Measurements from ENCODE around the gene TCF7L2.

The TCF7L2 gene

DNA sequence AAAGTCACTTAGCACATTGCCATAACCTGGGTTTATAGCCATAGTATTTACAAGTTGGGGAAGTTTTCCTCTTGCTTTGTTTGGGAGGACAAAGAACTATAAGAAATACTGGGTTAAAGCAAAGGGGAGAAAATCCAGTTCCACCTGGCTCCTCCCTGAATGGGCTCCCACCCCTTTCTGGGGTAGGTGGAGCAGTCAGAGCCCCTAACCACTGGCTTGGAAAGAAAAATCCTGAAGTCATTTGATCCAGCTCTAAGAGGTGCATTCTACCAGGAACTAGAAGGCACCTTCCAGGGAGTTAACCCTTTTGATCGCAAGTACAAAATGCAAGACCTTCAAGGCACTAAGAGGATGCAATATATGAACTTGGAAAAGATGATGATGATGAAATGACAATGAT, 31.3 kb upstream of the TCF7L2 start:
- Histone ChIP-seq H3K9me3 (ENCODE audit: insufficient read depth, low read length) (no peaks in the 10 kb centered on the region), H3K36me3 (replicated peaks; ENCODE audit: low read depth, low read length) (no peaks in the 10 kb centered on the region), H3K79me2 (ENCODE audit: low read length) (no peaks in the 10 kb centered on the region), H3K27ac (ENCODE audit: low read length) (no peak overlapping the region), H3K4me1 (ENCODE audit: low read length) (no peaks in the 10 kb centered on the region), H2AFZ (ENCODE audit: low read depth, low read length) (no peak overlapping the region), H3K27me3 (ENCODE audit: low read depth, low read length) (no peaks in the 10 kb centered on the region), H3K4me2 (ENCODE audit: low read length) (no peak overlapping the region), H3K4me3 (ENCODE audit: low read length) (no peak overlapping the region), H4K20me1 (ENCODE audit: insufficient read depth, low read length) (no peaks in the 10 kb centered on the region), H3K9ac (ENCODE audit: low read length) (no peak overlapping the region)
- TF ChIP-seq, protein P1, sequence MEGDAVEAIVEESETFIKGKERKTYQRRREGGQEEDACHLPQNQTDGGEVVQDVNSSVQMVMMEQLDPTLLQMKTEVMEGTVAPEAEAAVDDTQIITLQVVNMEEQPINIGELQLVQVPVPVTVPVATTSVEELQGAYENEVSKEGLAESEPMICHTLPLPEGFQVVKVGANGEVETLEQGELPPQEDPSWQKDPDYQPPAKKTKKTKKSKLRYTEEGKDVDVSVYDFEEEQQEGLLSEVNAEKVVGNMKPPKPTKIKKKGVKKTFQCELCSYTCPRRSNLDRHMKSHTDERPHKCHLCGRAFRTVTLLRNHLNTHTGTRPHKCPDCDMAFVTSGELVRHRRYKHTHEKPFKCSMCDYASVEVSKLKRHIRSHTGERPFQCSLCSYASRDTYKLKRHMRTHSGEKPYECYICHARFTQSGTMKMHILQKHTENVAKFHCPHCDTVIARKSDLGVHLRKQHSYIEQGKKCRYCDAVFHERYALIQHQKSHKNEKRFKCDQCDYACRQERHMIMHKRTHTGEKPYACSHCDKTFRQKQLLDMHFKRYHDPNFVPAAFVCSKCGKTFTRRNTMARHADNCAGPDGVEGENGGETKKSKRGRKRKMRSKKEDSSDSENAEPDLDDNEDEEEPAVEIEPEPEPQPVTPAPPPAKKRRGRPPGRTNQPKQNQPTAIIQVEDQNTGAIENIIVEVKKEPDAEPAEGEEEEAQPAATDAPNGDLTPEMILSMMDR (IDR thresholded peaks at IDR 0.05; ENCODE audit: low read depth, low read length), result no peak
- TF ChIP-seq EZH2phosphoT487 (IDR thresholded peaks at IDR 0.05; ENCODE audit: low read depth), result no peak

GRCh38 chr10:112919721-112920120, 30.3 kb upstream of the TCF7L2 start:
- Histone ChIP-seq H3K27me3 (ENCODE audit: low read depth, low read length) (no peaks in the 10 kb centered on the region), H3K27ac (ENCODE audit: low read length) (no peak overlapping the region), H2AFZ (ENCODE audit: low read depth, low read length) (no peak overlapping the region), H3K36me3 (replicated peaks; ENCODE audit: low read depth, low read length) (no peaks in the 10 kb centered on the region), H3K9me3 (ENCODE audit: insufficient read depth, low read length) (no peaks in the 10 kb centered on the region), H4K20me1 (ENCODE audit: insufficient read depth, low read length) (no peaks in the 10 kb centered on the region), H3K79me2 (ENCODE audit: low read length) (no peaks in the 10 kb centered on the region), H3K9ac (ENCODE audit: low read length) (no peak overlapping the region), H3K4me3 (ENCODE audit: low read length) (no peak overlapping the region), H3K4me1 (ENCODE audit: low read length) (no peaks in the 10 kb centered on the region), H3K4me2 (ENCODE audit: low read length) (no peak overlapping the region)
- TF ChIP-seq, protein P1 (IDR thresholded peaks at IDR 0.05; ENCODE audit: low read depth, low read length), result no peak
- TF ChIP-seq EZH2phosphoT487 (IDR thresholded peaks at IDR 0.05; ENCODE audit: low read depth), result no peak

GRCh38 chr10:112926906-112927688, 22.9 kb upstream of the TCF7L2 start:
- Histone ChIP-seq H2AFZ (ENCODE audit: low read depth, low read length) (no peak overlapping the region), H3K27me3 (ENCODE audit: low read depth, low read length) (no peaks in the 10 kb centered on the region), H3K9me3 (ENCODE audit: insufficient read depth, low read length) (no peaks in the 10 kb centered on the region), H3K4me3 (ENCODE audit: low read length) (no peak overlapping the region), H3K9ac (ENCODE audit: low read length) (no peak overlapping the region), H3K79me2 (ENCODE audit: low read length) (no peaks in the 10 kb centered on the region), H3K4me1 (ENCODE audit: low read length) (no peaks in the 10 kb centered on the region), H3K36me3 (replicated peaks; ENCODE audit: low read depth, low read length) (no peaks in the 10 kb centered on the region), H4K20me1 (ENCODE audit: insufficient read depth, low read length) (no peaks in the 10 kb centered on the region), H3K27ac (ENCODE audit: low read length) (no peak overlapping the region), H3K4me2 (ENCODE audit: low read length) (no peak overlapping the region)
- no peak for TF ChIP-seq EZH2phosphoT487 (IDR thresholded peaks at IDR 0.05; ENCODE audit: low read depth)
- TF ChIP-seq, protein P1 (IDR thresholded peaks at IDR 0.05; ENCODE audit: low read depth, low read length), result no peak

DNA sequence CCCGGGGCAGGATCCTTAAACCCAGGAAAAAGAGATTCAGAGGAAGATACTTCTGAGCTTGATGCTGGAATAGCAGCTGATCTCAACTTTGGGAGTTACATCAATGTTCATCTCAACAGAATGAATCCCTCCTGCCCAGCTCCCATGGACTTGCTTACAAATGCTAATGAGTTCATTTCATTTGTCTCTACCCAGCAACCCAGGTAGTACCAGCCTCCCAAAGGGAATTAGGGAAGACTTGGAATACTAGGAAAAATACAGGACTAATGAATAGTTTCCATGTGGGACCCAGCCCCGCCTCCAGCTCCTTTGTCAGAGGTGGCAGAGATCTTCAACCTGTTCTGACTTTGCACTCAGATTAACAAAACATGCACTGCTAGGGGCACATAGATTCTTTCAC, 22.1 kb upstream of the TCF7L2 start:
- no peak overlapping the region for H3K9ac ChIP-seq (ENCODE audit: low read length)
- TF ChIP-seq, protein P1 (IDR thresholded peaks at IDR 0.05; ENCODE audit: low read depth, low read length), result no peak
- no peak for TF ChIP-seq EZH2phosphoT487 (IDR thresholded peaks at IDR 0.05; ENCODE audit: low read depth)

More for the DNA sequence above, 22.1 kb upstream of the TCF7L2 start:
- Histone ChIP-seq H3K4me3 (ENCODE audit: low read length) (no peak overlapping the region), H4K20me1 (ENCODE audit: insufficient read depth, low read length) (no peaks in the 10 kb centered on the region), H3K27ac (ENCODE audit: low read length) (no peak overlapping the region), H3K79me2 (ENCODE audit: low read length) (no peaks in the 10 kb centered on the region), H3K27me3 (ENCODE audit: low read depth, low read length) (no peaks in the 10 kb centered on the region), H3K4me2 (ENCODE audit: low read length) (no peak overlapping the region), H3K36me3 (replicated peaks; ENCODE audit: low read depth, low read length) (no peaks in the 10 kb centered on the region), H3K4me1 (ENCODE audit: low read length) (no peaks in the 10 kb centered on the region), H3K9me3 (ENCODE audit: insufficient read depth, low read length) (no peaks in the 10 kb centered on the region), H2AFZ (ENCODE audit: low read depth, low read length) (no peak overlapping the region)

Measured in OCI-LY3 (cell line).